Prostate gland (tissue), 2 donors: ENCODE measurements around the gene PLXNC1. TPM values are rescaled to one million over a fixed set of nuclear protein-coding genes. Genes with fewer than 3 reads are reported as not detected.

ENCODE experiments used
- DNase-seq: peaks from one replicate; pipeline ENCODE4 v3.0.0-alpha.2; 2019; ENCODE audit warnings: low spot score
- H3K27ac ChIP-seq, 2 donors: fragments of 200-600 bp; sonication (generic); 2 replicates each; pipeline ENCODE4 v1.5.1; 2017 to 2019
- H3K27me3 ChIP-seq: fragments of 200-600 bp; sonication (generic); replicated peaks from 2 replicates; pipeline ENCODE4 v1.5.1; 2019; ENCODE audit not compliant: insufficient read depth
- H3K36me3 ChIP-seq, 2 donors: fragments of 200-600 bp; sonication (generic); 1 replicate in 1 of 2; 2 replicates in 1 of 2; pipeline versions ENCODE4 v1.5.1 to v1.8.1; 2017 to 2019
- H3K4me1 ChIP-seq: fragments of 200-600 bp; sonication (generic); replicated peaks from 2 replicates; pipeline ENCODE4 v1.5.1; 2019
- H3K4me3 ChIP-seq, 2 donors: fragments of 200-600 bp; sonication (generic); 2 replicates each; pipeline ENCODE4 v1.5.1; 2017 to 2019
- H3K9me3 ChIP-seq: fragments of 200-600 bp; sonication (generic); 2 replicates; pipeline ENCODE4 v1.5.1; 2017
- POLR2A ChIP-seq: fragments of 450-650 bp; IDR thresholded peaks from one replicate; pipeline ENCODE4 v1.6.1; 2016; ENCODE audit warnings: antibody characterized with exemption, mild to moderate bottlenecking
- POLR2AphosphoS5 ChIP-seq: sonication (generic); formaldehyde crosslinking; IDR thresholded peaks from one replicate; pipeline ENCODE4 v1.6.1; 2017; ENCODE audit warnings: antibody characterized with exemption
- WGBS: methylation state at CpG from one replicate; pipeline ENCODE4 v1.1.5; 2018; 5-methylcytosine and 5-hydroxymethylcytosine counted together
- intact Hi-C: fragments of 100-400 bp; cut with DNase I; formaldehyde crosslinking; loops from one replicate; pipeline ENCODE4 v1.14.2; 2022
- total RNA-seq, 2 donors: library from RNA; depleted of rRNA; stranded (reverse); fragments of >200 nt; gene quantifications; one replicate each; pipeline ENCODE4 v1.1.0, GENCODE V29; 2016
- TF ChIP-seq, protein P1 (sequence below), 4 experiments: fragments of 200-600 bp in 2 of 4; fragments of 450-650 bp in 2 of 4; sonication (generic) in 2 of 4; IDR thresholded peaks; 1 replicate in 3 of 4; 2 replicates in 1 of 4; pipeline ENCODE4 v1.5.1; 2016 to 2019; ENCODE audit warnings: antibody characterized with exemption in 4 of 4, mild to moderate bottlenecking in 2 of 4, moderate library complexity in 2 of 4

The PLXNC1 gene
- total RNA-seq, 2 donors from 2014 or later = 2.7 to 118 TPM

DNA sequence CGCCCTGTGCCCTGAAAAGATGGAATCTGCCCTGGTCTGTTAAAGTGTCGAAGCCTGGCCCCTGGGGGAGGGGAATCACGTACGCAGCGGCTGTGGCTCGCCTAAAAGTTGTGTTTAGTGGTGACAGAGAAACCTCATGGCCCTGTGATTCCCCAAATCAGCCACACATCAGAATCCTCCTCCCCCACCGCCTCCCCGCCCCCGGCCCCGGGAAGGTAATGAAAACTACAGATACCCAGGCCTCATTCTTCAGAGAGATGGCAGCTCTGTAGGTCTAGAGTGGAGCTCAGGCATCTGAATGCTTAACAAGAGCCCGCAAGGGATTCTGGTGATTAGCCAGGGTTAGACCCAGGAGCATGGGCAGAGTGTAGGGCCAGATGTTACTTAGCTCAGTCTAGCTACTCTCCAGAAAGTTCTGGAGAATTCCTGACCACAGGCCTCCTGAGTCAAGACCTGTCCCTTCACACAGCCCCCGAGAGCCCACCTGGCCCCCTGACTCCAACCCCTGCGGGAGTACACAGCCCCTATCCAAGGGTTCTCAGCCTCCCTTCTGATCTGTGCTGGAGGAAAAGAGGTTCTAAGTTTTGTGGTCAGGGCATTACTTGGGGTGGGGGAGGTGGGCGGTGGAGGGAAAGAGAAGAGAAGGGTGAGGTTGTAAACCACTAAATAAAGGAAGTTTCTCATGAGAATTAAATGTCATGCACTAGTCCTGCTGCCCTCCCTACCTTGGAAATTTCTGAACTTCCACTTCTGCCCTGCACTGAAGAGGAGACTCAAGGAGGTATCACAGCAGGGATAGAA is 114.8 kb downstream of the PLXNC1 start:
- TF ChIP-seq, protein P1, sequence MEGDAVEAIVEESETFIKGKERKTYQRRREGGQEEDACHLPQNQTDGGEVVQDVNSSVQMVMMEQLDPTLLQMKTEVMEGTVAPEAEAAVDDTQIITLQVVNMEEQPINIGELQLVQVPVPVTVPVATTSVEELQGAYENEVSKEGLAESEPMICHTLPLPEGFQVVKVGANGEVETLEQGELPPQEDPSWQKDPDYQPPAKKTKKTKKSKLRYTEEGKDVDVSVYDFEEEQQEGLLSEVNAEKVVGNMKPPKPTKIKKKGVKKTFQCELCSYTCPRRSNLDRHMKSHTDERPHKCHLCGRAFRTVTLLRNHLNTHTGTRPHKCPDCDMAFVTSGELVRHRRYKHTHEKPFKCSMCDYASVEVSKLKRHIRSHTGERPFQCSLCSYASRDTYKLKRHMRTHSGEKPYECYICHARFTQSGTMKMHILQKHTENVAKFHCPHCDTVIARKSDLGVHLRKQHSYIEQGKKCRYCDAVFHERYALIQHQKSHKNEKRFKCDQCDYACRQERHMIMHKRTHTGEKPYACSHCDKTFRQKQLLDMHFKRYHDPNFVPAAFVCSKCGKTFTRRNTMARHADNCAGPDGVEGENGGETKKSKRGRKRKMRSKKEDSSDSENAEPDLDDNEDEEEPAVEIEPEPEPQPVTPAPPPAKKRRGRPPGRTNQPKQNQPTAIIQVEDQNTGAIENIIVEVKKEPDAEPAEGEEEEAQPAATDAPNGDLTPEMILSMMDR (IDR thresholded peaks at IDR 0.05) = no peak
- TF ChIP-seq POLR2AphosphoS5 (no peak), POLR2A (no peak)
- H3K27me3 ChIP-seq = no peaks in the 10 kb centered on the region
- DNase-seq = no peak
- no peaks in the 10 kb centered on the region for H3K9me3 ChIP-seq
- 96% methylated on average over 14 of the region's 14 CpGs for WGBS
- no peaks in the 10 kb centered on the region for H3K36me3 ChIP-seq
- H3K4me3 ChIP-seq = peak overlapping the region in 1 of 2 donors; percentile 42
- peak overlapping the region; percentile 65 to 73 for H3K27ac ChIP-seq
- intact Hi-C loops = no loop called here
- H3K4me1 ChIP-seq = no peaks in the 10 kb centered on the region

GRCh38 chr12:94263905-94264561 is 115.7 kb downstream of the PLXNC1 start:
- intact Hi-C loops = no loop called here

DNA sequence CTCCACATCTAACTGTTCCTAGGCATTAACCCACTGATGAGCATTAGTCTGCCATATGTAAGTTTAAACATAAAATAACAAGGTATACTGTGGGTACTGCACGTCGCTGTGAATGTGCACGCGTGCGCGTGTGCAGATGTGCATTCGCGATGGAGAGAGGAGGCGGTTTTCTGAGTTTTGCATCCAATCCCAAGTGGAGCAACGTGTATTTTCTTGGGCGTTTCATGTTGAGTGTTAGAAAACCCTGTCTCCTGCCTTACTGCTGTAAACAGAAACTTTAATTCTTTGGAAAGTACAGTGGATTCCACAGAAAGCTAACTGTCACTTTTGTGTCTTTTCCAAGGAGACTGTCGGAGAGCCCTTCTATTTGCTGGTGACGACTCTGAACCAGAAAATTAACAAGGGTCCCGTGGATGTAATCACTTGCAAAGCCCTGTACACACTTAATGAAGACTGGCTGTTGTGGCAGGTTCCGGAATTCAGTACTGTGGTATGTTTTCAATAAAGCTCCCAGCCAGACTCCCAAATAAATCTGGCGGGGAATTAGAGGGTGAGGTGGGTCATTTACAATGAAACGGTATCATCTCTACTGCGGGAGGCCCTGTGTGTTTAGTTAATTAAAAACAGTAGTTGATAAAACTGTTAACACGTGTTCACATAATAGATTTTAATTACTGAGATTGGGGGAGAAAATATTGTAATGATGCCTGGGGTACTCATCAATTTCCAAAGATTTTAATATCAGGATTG is 116.5 kb downstream of the PLXNC1 start:
- Histone ChIP-seq H3K4me3 (no peak overlapping the region), H3K36me3 (no peaks in the 10 kb centered on the region), H3K9me3 (no peaks in the 10 kb centered on the region), H3K27me3 (no peaks in the 10 kb centered on the region), H3K4me1 (no peaks in the 10 kb centered on the region), H3K27ac (no peak overlapping the region)
- WGBS = 81% methylated on average over 19 of the region's 19 CpGs
- TF ChIP-seq, protein P1 (IDR thresholded peaks at IDR 0.05) = no peak
- TF ChIP-seq POLR2A = no peak
- no peak for TF ChIP-seq POLR2AphosphoS5
- intact Hi-C loops = no loop called here
- no peak for DNase-seq

More at GRCh38 chr12:94263905-94264561, 115.7 kb downstream of the PLXNC1 start:
- H3K36me3 ChIP-seq = no peaks in the 10 kb centered on the region
- H3K27ac ChIP-seq = no peak overlapping the region
- no peak for DNase-seq
- no peaks in the 10 kb centered on the region for H3K27me3 ChIP-seq
- TF ChIP-seq POLR2A = no peak
- 74% methylated on average over 20 of the region's 20 CpGs for WGBS
- no peak overlapping the region for H3K4me3 ChIP-seq
- H3K4me1 ChIP-seq = no peaks in the 10 kb centered on the region
- no peaks in the 10 kb centered on the region for H3K9me3 ChIP-seq

DNA sequence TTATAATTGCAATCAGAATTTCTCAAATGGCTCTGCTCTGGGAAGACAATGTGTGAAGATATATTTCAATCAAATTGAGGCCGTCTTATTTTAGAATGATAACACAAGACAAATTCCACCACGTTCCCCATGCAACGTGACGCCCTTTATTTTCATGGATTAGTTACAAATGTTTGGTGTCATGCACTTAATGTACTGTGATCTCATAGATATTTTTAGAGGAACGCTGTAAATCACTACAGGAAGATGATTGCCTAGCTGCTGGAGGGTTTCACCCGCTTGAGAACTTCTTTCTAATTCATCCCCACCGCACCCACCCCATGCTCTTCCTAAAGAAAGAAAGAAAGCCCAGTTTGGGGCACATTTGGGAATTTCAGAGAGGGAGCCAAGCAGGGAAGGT is 117.2 kb downstream of the PLXNC1 start:
- Histone ChIP-seq H3K4me3 (no peak overlapping the region), H3K36me3 (no peaks in the 10 kb centered on the region), H3K27ac (no peak overlapping the region), H3K4me1 (no peaks in the 10 kb centered on the region), H3K9me3 (no peaks in the 10 kb centered on the region), H3K27me3 (no peaks in the 10 kb centered on the region)
- TF ChIP-seq POLR2A = no peak
- no peak for TF ChIP-seq POLR2AphosphoS5
- TF ChIP-seq, protein P1 (IDR thresholded peaks at IDR 0.05) = no peak
- intact Hi-C loops = no loop called here
- WGBS = 67% methylated on average over 7 of the region's 7 CpGs
- DNase-seq = no peak

- Histone ChIP-seq H3K9me3 (no peaks in the 10 kb centered on the region), H3K4me1 (no peaks in the 10 kb centered on the region), H3K27me3 (no peaks in the 10 kb centered on the region), H3K4me3 (no peak overlapping the region), H3K27ac (no peak overlapping the region), H3K36me3 (no peaks in the 10 kb centered on the region)
- TF ChIP-seq POLR2AphosphoS5 (no peak), POLR2A (no peak)
- TF ChIP-seq, protein P1 (IDR thresholded peaks at IDR 0.05) = no peak
- no peak for DNase-seq
- intact Hi-C loops = no loop called here
- WGBS = 90% methylated on average over 14 of the region's 14 CpGs
These were observed 117.8 kb downstream of the PLXNC1 start for GRCh38 chr12:94265966-94266745.
